ENCODE measurements around the gene MSI2.

Gene MSI2

DNA sequence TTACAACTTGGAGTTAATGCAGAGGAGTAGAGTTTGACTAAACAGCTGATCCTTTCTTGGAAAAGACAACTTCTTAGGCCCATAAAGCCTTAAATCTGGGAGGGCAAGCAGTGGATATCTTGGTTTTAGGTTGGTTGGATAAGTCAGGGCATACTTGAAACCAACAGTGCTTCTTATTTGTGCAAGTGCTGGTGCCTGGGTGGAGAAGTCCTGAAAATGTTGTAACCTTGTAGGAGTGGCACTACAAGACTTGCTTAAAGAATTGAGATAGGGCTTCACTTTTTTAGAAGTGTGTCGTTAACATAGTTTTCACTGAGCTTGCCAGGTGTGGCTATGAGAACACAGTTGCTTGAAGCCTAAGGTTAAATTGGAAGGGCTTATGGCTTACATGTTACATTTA, 6.2 kb downstream of the MSI2 start:
- Histone ChIP-seq H3K9ac (ENCODE audit: low read length) (no peak overlapping the region), H3K4me1 (ENCODE audit: control insufficient read depth, insufficient read depth, low read length) (peaks cover 8% of the 10 kb centered on the region), H3K36me3 (ENCODE audit: control insufficient read depth, insufficient read depth, low read length) (no peaks in the 10 kb centered on the region), H3K27me3 (ENCODE audit: control insufficient read depth, insufficient read depth, low read length) (no peaks in the 10 kb centered on the region), H3K4me3 (ENCODE audit: low read length) (no peak overlapping the region), H3K9me3 (ENCODE audit: control insufficient read depth, low read length) (no peaks in the 10 kb centered on the region)

DNA sequence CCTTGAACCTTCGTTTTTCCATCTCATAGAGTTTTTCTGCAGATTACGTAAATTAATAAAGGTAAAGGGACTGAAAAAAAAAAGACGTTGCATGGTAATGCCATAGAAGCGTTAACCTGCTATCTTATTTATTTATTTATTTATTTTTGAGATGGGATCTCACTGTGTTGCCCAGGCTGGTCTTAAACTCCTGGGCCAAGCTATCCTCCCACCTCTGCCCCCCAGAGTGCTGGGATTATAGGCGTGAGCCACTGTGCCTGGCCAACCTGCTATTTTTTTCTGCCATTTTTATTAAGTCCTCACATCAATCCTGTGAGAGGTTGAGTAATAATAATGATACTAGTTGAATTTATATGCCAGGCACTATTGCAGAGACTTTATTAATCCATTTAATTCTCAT, 7.9 kb downstream of the MSI2 start:
- H3K4me1 ChIP-seq (ENCODE audit: control insufficient read depth, insufficient read depth, low read length) = no peaks in the 10 kb centered on the region
- H3K36me3 ChIP-seq (ENCODE audit: control insufficient read depth, insufficient read depth, low read length) = no peaks in the 10 kb centered on the region
- H3K27me3 ChIP-seq (ENCODE audit: control insufficient read depth, insufficient read depth, low read length) = no peaks in the 10 kb centered on the region
- no peak overlapping the region for H3K9ac ChIP-seq (ENCODE audit: low read length)
- no peak overlapping the region for H3K4me3 ChIP-seq (ENCODE audit: low read length)
- H3K9me3 ChIP-seq (ENCODE audit: control insufficient read depth, low read length) = no peaks in the 10 kb centered on the region

DNA sequence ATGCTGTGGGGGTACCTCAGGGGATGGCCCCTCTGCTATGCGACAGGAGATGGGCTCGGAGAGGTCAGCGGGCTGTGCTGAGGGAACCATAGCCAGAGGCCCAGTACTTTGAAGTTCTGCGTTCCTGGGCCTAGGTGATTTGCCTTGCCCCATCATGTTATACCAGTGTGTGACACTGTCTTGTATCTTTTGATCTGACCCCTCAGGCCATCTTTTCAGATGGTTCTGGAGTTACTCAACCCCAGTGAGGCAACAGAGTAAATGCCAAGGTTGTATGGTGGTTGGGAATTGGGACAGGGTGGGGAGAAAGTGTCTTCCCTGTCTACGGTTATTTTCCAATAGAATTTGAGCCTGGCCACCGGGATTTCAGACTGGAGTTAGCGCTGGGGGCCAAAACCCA, 8.5 kb downstream of the MSI2 start:
- Histone ChIP-seq H3K27me3 (ENCODE audit: control insufficient read depth, insufficient read depth, low read length) (no peaks in the 10 kb centered on the region), H3K4me1 (ENCODE audit: control insufficient read depth, insufficient read depth, low read length) (no peaks in the 10 kb centered on the region), H3K36me3 (ENCODE audit: control insufficient read depth, insufficient read depth, low read length) (no peaks in the 10 kb centered on the region), H3K9me3 (ENCODE audit: control insufficient read depth, low read length) (no peaks in the 10 kb centered on the region), H3K9ac (ENCODE audit: low read length) (no peak overlapping the region), H3K4me3 (ENCODE audit: low read length) (no peak overlapping the region)

DNA sequence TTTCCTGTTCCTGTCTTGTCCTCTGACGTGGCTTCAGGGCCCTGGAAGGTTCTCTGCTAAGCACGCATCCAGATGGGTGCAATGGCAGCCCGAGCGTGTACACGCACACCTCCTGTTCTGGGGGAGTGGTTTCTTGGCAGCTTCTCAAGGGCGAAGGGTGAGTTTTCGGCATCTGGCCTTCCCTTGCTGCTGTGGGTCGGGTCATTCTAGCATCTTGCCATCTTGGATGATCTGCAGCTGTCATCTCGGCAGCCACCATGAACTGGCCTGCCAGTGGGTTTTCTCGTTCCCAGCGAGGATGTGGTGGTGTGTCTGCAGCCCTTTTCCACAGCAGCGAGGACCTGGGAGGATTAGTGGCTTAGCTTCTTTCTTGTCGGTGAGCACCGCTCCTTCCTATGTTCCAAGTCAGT, 10.6 kb downstream of the MSI2 start:
- H3K9ac ChIP-seq (ENCODE audit: low read length) = no peak overlapping the region
- no peaks in the 10 kb centered on the region for H3K27me3 ChIP-seq (ENCODE audit: control insufficient read depth, insufficient read depth, low read length)
- no peaks in the 10 kb centered on the region for H3K9me3 ChIP-seq (ENCODE audit: control insufficient read depth, low read length)
- no peak overlapping the region for H3K4me3 ChIP-seq (ENCODE audit: low read length)
- H3K4me1 ChIP-seq (ENCODE audit: control insufficient read depth, insufficient read depth, low read length) = no peaks in the 10 kb centered on the region
- no peaks in the 10 kb centered on the region for H3K36me3 ChIP-seq (ENCODE audit: control insufficient read depth, insufficient read depth, low read length)

DNA sequence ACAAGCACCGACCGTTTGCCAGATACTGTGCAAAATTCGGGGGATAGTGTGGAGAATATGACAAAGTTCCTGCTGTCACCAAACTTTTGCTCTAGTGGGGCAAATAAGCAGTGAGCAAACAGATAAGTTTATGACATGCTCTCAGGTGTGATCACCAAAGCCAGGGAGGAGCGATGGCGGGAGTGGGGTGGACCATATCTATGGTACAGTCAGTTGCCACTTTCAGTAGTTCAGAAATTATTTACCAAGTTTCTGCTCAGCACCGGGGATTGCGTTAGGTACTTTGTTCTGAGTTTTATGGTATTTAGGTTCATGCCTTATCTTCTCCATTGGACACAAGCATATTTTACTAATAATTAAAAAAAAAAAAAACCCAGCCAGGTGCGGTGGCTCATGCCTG, 11.9 kb downstream of the MSI2 start:
- H3K27me3 ChIP-seq (ENCODE audit: control insufficient read depth, insufficient read depth, low read length) = no peaks in the 10 kb centered on the region
- no peaks in the 10 kb centered on the region for H3K9me3 ChIP-seq (ENCODE audit: control insufficient read depth, low read length)
- no peak overlapping the region for H3K9ac ChIP-seq (ENCODE audit: low read length)
- no peaks in the 10 kb centered on the region for H3K36me3 ChIP-seq (ENCODE audit: control insufficient read depth, insufficient read depth, low read length)
- no peak overlapping the region for H3K4me3 ChIP-seq (ENCODE audit: low read length)
- H3K4me1 ChIP-seq (ENCODE audit: control insufficient read depth, insufficient read depth, low read length) = no peaks in the 10 kb centered on the region

DNA sequence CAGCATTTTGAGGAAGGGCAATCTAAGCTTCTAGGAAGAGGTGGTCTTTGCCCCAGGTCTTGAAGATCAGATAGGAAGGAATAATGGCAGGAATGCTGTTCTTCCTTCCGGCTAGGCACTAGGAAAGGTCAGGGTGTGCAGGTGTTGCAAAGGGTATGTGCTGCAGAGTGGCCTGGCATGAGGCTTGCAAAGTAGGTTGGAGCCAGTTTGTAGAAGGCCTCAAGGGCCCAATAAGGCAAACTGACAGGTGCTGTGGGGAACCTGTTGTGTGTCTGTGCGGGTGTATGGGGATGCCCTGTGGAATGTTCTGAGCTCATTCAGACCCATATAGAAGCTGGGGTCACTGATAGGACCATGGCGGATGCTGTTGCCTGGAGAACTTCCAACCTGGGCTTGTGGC, 12.7 kb downstream of the MSI2 start:
- Histone ChIP-seq H3K9me3 (ENCODE audit: control insufficient read depth, low read length) (no peaks in the 10 kb centered on the region), H3K36me3 (ENCODE audit: control insufficient read depth, insufficient read depth, low read length) (no peaks in the 10 kb centered on the region), H3K9ac (ENCODE audit: low read length) (no peak overlapping the region), H3K4me1 (ENCODE audit: control insufficient read depth, insufficient read depth, low read length) (no peaks in the 10 kb centered on the region), H3K4me3 (ENCODE audit: low read length) (no peak overlapping the region), H3K27me3 (ENCODE audit: control insufficient read depth, insufficient read depth, low read length) (no peaks in the 10 kb centered on the region)

DNA sequence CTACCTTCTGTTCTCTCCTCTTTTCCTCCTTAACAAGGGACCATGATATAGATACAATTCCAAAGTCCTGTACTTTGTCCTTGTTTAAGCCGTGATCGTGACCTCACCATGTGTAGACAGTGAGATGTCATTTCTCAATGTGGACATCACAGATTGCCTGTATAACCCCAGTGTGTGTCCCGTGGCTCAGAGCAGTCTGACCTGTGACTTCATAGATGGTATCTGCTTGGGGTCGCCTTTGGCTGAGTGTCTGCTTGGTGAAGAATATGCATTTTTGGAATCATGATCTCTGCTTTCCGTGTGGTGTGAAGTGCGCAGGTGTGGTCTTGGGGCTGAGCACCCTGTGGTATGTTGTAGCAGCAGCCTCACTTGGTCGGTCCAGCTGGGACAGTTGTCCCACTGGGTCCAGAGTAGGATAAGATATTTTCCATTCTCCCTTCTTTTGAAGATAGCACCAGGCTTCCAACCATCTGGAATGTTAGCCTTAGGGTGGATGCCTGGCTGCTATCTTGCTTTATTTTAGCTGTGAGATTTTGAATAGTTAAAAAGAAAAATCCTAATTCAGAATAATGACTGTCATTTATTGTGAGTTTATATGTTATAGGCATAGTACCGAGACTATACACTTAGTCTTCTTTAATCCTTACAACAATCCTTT, 13.4 kb downstream of the MSI2 start:
- Histone ChIP-seq H3K9me3 (ENCODE audit: control insufficient read depth, low read length) (no peaks in the 10 kb centered on the region), H3K27me3 (ENCODE audit: control insufficient read depth, insufficient read depth, low read length) (no peaks in the 10 kb centered on the region), H3K4me3 (ENCODE audit: low read length) (no peak overlapping the region), H3K9ac (ENCODE audit: low read length) (no peak overlapping the region), H3K4me1 (ENCODE audit: control insufficient read depth, insufficient read depth, low read length) (no peaks in the 10 kb centered on the region), H3K36me3 (ENCODE audit: control insufficient read depth, insufficient read depth, low read length) (no peaks in the 10 kb centered on the region)

DNA sequence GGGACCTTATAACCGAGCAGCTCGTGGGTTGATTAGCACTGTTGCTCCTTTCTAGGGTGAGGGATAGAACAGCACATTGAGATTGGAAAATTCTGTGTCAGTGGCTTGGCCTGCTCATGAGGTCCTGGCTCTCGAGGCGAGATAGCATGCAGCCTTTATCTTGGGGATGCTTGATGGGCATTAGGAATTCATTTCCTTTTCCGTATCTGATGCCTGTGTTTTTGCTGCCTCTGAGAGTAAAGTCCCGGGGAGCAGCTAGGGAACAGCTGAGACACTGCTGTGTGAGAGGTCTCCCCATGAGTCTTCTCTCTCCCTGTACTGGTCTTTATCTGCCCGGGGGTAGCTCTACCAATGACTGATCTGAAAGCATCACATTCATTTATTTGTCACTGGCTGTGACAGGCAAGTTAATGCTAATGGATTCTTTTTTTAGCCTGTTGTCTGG, 14.5 kb downstream of the MSI2 start:
- H3K9ac ChIP-seq (ENCODE audit: low read length) = no peak overlapping the region
- H3K36me3 ChIP-seq (ENCODE audit: control insufficient read depth, insufficient read depth, low read length) = no peaks in the 10 kb centered on the region
- H3K4me3 ChIP-seq (ENCODE audit: low read length) = no peak overlapping the region
- H3K9me3 ChIP-seq (ENCODE audit: control insufficient read depth, low read length) = no peaks in the 10 kb centered on the region
- no peaks in the 10 kb centered on the region for H3K27me3 ChIP-seq (ENCODE audit: control insufficient read depth, insufficient read depth, low read length)
- H3K4me1 ChIP-seq (ENCODE audit: control insufficient read depth, insufficient read depth, low read length) = no peaks in the 10 kb centered on the region

DNA sequence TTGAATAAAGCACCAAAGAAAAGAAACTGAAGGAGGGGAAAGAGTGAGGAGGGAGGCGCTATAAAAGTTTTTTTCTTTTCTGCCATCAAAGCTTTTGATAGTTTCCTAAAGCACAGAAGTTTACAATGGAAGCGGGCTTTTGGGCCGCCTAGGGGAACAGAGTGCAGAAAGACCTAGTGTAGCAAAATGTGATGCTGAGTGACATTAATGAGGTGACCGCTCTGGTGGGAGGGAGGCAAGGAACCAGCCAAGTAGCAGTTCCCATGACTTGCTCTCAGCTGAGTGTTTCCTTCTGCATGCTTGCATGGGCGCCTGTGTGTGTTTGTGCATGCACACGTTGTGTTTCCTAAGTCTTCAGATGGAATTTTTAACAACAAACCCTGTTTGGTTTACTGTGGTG, 15.5 kb downstream of the MSI2 start:
- H3K4me1 ChIP-seq (ENCODE audit: control insufficient read depth, insufficient read depth, low read length) = no peaks in the 10 kb centered on the region
- no peak overlapping the region for H3K4me3 ChIP-seq (ENCODE audit: low read length)
- no peaks in the 10 kb centered on the region for H3K27me3 ChIP-seq (ENCODE audit: control insufficient read depth, insufficient read depth, low read length)
- H3K9ac ChIP-seq (ENCODE audit: low read length) = no peak overlapping the region
- H3K9me3 ChIP-seq (ENCODE audit: control insufficient read depth, low read length) = no peaks in the 10 kb centered on the region
- no peaks in the 10 kb centered on the region for H3K36me3 ChIP-seq (ENCODE audit: control insufficient read depth, insufficient read depth, low read length)

DNA sequence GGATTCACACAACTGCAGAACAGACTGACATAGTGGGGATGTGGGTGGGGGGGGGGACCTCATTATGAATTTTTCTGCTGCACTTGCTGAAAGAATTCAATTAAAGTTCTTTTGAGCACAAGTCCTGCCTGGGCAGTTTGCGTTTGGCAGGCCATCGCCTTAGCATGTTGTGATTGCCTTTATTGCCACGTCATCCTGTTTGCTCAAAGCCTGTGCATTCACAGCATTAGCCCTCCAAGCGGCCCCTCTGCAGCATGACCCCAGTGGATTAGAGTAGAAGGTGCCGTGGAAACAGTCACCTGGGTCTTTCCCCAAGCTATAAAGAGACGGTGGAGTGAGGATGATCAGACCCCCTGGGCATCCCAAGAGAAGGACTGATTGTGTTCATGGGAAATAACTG, 17.2 kb downstream of the MSI2 start:
- Histone ChIP-seq H3K36me3 (ENCODE audit: control insufficient read depth, insufficient read depth, low read length) (no peaks in the 10 kb centered on the region), H3K4me3 (ENCODE audit: low read length) (no peak overlapping the region), H3K4me1 (ENCODE audit: control insufficient read depth, insufficient read depth, low read length) (no peaks in the 10 kb centered on the region), H3K9me3 (ENCODE audit: control insufficient read depth, low read length) (no peaks in the 10 kb centered on the region), H3K9ac (ENCODE audit: low read length) (no peak overlapping the region), H3K27me3 (ENCODE audit: control insufficient read depth, insufficient read depth, low read length) (no peaks in the 10 kb centered on the region)

DNA sequence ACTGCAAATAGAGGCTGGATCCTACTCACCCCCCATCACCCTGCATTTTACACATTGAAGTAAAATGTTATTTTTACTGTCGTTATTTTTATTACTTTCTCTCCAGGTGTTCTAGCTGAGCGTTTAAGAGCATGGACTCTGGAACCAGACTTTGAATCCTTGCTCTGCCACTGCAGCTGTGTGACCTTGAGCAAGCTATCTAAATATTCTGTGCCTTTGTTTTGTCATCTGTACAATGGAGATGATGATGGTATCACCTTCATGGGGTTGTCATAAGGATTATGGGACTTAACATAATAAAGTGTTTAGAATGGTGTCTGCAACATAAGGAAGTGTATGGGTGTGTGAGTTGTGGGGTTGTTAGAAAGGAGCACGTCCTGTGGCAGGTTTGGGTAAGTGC, 17.8 kb downstream of the MSI2 start:
- Histone ChIP-seq H3K36me3 (ENCODE audit: control insufficient read depth, insufficient read depth, low read length) (no peaks in the 10 kb centered on the region), H3K4me3 (ENCODE audit: low read length) (no peak overlapping the region), H3K9me3 (ENCODE audit: control insufficient read depth, low read length) (no peaks in the 10 kb centered on the region), H3K9ac (ENCODE audit: low read length) (no peak overlapping the region), H3K4me1 (ENCODE audit: control insufficient read depth, insufficient read depth, low read length) (no peaks in the 10 kb centered on the region), H3K27me3 (ENCODE audit: control insufficient read depth, insufficient read depth, low read length) (no peaks in the 10 kb centered on the region)

DNA sequence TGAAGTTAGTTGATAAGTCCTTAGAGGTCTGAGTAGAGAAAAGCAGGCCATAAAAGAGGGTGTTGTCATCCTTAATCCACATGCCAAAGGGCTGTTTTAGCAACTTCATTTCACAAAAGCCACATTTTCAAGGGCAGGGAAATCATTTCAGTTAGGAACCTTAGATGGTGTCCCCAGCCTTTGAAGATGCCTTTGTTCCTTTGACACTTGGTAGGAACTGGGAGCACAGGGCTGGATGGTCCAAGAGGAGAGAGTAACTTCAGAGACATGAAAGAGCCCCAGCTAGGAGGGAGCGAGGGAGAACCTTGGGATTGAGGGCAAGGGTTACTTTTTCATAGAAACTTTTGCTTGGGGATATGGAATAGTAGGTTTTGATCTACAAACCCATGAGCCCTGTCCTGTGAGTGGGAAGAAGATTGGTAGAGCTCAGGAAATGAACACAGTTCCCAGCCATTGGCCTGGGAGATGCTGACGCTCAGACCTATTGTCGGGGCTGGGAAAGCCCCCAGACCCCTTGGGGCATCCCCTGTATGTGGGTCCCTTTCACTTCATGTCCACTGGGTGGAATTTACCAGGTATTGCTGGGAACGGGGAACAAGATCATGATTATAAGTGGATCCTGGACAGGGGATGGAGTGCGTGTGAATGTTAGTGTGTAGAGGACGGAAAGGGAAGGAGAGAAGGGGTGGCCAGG, 18.9 kb downstream of the MSI2 start:
- no peaks in the 10 kb centered on the region for H3K4me1 ChIP-seq (ENCODE audit: control insufficient read depth, insufficient read depth, low read length)
- no peak overlapping the region for H3K9ac ChIP-seq (ENCODE audit: low read length)
- no peaks in the 10 kb centered on the region for H3K36me3 ChIP-seq (ENCODE audit: control insufficient read depth, insufficient read depth, low read length)

More for the DNA sequence above, 18.9 kb downstream of the MSI2 start:
- Histone ChIP-seq H3K27me3 (ENCODE audit: control insufficient read depth, insufficient read depth, low read length) (no peaks in the 10 kb centered on the region), H3K4me3 (ENCODE audit: low read length) (no peak overlapping the region), H3K9me3 (ENCODE audit: control insufficient read depth, low read length) (no peaks in the 10 kb centered on the region)
